GM19395 (cell line): Measurements from ENCODE around the gene CCDC148.
"Not testable (repeated sequence)": the region's sequence is repeated elsewhere in the genome, so short reads cannot be mapped to it uniquely, and the experiment has no call there.

Experiments
- ATAC-seq: cut with Tn5 transposase; IDR thresholded peaks from one replicate; pipeline ENCODE4 v1.9.1; 2021; ENCODE audit warnings: mild to moderate bottlenecking, moderate library complexity; ENCODE audit not compliant: unreplicated experiment

CCDC148 gene

DNA sequence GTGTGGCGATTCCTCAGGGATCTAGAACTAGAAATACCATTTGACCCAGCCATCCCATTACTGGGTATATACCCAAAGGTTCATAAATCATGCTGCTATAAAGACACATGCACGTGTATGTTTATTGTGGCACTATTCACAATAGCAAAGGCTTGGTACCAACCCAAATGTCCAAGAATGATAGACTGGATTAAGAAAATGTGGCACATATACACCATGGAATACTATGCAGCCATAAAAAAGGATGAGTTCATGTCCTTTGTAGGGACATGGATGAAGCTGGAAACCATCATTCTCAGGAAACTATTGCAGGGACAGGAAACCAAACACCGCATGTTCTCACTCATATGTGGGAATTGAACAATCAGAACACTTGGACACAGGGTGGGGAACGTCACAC lies 17.5 kb downstream of the CCDC148 start:
- ATAC-seq, result not testable (repeated sequence)

DNA sequence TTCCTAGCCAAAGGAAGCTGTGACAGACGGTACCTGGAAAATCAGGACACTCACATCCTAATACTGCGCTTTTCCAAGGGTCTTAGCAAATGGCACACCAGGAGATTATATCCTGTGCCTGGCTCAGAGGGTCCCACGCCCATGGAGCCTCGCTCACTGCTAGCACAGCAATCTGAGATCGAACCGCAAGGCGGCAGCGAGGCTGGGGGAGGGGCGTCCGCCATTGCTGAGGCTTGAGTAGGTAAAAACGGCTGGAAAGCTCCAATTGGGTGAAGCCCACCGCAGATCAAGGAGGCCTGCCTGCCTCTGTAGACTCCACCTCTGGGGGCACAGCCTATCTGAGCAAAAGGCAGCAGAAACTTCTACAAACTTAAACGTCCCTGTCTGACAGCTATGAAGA lies 22.8 kb downstream of the CCDC148 start:
- ATAC-seq, result not testable (repeated sequence)

DNA sequence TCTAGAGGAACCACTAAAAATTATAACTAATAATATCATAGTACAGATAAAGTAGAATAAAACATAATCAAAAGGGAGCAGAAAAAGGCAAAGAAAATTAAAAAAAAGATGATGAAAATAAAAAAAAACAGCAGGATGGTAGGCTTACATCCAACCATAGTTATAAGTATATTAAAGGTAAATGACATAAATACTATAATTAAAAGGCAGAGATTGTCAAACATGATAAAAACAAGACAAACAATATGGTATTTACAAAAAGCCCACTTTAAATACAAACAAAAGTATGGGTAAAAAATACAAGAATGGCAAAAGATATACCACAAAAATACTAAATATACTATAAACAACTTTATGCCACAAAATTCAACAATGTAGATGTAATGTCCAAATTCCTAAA lies 24.4 kb downstream of the CCDC148 start:
- ATAC-seq, result no peak

DNA sequence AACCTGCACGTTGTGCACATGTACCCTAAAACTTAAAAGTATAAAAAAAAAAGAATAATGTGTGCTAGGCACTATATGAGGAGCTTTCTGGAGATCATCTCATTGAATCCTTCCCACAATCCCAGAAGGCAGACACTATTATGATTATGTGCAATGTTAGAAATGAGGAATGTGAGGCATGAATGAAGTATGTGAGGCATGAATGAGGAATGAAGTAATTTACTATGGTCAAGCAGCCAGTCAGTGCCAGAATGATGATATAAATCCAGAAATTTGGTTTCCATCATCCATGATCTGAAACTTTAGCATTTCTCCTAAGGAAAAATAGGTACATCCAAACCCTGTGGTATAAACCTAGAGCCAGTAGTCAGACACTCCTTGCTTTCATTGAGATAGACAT lies 42.0 kb downstream of the CCDC148 start:
- no peak for ATAC-seq

DNA sequence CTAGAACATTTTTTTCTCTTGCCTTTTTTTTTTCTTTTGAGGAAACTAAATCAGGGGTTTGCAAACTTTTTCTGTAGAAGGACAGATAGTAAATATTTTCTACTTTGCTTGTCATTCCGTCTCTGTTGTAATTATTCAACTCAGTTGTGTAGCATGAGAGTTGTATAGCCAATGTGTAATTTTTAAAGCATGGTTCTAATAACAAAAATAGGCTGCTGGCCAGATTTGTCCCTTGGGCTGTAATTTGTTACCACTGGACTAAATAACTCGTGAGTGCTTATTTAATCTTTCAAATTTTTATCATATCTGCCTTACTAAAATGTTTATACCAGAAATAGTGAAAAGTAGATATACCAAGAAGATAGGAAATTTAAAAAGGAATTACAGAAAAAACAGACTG lies 43.0 kb downstream of the CCDC148 start:
- ATAC-seq, result no peak

DNA sequence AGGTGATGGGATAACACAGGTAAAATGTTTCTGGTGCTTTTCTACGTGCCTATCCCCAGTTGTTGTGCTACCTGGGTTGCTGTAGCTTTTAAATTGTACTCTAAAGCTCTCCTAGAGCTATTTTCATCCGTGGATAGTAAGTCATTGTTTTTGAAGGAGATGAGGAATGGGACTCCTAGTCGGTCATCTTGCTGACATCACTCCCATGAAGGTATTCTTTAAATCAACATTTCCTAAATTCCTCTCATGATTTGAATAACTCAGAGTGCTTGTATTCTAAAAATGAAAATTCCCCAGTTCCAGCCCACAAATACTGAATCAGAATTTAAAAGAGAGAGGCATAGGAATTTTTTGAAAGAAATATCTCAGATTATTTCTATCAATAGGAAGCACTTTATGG lies 44.3 kb downstream of the CCDC148 start:
- ATAC-seq, result no peak

DNA sequence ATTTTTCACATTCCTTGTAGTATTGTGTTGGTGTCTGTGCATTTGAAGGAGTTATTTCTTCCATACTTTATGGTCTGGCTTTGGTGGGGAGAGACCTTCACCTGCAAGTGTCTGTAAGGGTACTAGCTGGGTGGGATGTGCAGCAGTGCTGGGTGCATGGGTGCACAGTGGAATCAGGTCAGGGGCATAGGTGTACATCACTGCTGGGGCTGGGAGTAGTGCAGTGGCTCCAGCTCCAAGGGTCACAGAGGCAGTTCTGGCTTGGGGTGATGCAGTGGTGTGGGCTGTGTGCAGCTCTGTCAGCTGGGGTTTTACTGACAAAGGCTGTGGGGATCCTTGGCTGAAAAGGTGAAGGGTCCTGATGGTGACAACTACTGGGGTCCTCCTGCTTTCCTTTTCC lies 44.8 kb downstream of the CCDC148 start:
- ATAC-seq, result no peak

DNA sequence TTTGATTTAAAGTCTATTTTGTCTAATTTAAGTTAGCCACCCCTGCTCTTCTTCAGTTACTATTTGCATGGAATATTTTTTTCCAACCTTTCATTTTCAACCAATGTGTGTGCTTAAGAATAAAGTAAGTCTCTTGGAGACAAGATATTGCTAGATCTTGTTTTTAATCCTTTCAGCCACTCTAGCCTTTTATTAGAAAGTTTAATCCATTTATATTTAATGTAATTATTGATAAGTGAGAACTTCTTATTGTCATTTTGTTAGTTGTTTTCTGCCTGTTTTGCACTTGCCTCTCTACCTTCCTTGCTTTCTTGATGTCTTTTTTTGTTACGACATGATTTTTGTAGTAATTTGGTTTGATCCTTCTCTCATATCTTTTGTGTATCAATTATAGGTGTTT lies 46.4 kb downstream of the CCDC148 start:
- no peak for ATAC-seq

DNA sequence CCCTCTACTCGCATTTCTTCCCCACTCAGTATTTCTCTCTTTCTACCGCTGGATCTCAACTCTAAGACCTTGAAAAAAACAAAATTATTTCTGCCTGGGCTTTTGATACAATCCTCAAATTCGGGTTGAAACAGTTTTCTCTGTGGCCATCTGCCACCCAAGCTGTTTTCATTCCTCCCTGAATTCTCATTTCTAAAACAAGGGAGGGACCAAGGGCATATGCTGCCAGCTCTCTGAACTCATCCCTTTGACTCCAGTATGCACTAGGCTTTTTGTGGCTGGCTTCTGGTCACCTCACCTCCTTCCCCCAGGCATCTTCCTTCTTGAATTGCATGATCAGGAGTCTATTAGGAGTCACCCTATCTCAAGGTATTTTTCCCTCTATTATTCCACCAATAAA lies 49.5 kb downstream of the CCDC148 start:
- no peak for ATAC-seq

DNA sequence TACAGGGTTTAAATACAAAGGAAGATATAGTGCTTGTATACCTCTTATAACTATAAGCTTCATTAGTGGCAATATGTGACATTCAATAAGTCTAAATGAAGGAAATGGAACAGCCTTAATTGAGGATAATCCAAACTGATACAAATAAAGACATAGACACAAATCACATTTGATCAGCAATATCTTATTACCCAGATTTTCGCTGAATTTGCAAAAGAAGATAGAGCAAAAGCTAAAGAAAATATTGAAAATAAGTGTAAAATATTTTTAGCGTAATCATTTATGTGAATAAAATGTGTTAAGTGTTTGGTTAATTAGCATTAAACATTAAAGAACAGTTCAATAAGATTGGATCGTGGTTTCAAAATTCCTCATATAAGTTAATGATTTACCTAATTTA lies 51.2 kb downstream of the CCDC148 start:
- no peak for ATAC-seq

DNA sequence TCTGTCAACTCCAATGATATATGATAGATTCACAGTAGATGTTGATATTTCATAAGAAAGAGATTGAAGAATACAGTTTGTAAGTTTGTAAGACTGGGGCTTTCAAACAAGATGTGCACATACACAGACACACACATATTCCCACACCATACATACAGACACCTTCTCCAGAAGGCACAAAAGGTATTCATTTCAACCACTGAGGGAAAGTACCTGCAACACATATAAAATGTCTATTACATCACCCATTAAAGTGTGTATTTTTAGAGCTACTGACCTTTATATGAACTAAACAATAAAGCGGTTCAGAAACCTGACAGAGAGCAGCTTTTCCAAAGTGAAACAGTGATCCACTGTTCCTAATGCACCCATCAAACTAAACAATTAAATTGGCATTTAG lies 53.3 kb downstream of the CCDC148 start:
- no peak for ATAC-seq

DNA sequence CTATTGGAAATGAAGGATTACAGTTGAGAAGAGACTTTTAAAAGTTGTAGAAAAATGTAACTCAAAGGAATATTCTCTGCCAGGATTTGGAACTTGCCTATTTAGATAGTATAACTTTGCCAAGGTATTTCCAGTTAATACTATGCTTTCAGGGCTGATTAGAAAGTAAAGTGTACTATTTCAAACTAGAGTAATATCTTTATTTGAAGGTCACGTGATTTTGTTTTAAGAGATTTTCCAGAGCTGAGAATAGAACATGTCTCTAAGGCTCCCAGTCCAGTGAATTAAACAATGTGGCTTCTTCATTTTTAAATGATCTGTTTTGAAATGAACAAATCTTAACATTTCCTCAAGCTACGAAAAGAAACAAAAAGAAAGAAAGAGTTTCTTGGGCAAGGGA lies 53.9 kb downstream of the CCDC148 start:
- no peak for ATAC-seq

DNA sequence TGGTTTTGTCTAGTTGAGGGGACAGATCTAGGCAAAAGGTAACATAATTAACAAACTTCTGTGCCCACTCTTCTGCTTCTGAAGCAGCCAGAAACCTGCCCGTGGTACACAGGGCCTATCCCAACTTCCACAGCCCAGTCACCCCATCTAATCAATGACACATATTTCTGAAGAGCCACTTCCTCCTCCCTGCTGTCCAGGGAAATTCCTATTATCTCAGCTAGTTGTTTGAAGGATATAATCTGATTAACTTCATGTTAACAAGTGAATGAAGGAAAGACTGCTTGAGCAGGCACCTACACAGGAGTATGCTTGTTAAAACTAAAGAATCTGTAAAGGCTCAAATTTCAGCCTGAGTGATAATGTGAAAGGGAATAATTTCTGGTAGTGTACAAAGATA lies 61.4 kb downstream of the CCDC148 start:
- ATAC-seq, result no peak

DNA sequence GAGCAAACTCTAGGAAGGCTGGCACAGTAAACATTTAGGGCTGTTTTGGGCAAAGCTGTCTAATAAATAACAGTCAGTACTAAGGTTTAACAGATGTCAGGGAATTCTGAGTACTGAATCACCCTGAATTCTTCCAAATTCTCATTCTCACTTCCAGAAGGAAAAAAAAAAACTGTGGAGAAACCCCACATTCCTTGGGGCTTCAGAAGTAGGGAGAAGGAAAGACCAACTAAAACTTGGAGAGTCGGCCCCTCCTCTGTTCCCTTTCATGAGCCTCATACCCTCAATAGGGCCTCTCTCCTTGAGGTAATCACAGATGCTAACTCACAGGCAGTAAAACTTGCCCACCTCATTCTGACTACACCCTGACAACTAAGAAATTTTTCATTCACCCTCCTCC lies 62.1 kb downstream of the CCDC148 start:
- no peak for ATAC-seq

DNA sequence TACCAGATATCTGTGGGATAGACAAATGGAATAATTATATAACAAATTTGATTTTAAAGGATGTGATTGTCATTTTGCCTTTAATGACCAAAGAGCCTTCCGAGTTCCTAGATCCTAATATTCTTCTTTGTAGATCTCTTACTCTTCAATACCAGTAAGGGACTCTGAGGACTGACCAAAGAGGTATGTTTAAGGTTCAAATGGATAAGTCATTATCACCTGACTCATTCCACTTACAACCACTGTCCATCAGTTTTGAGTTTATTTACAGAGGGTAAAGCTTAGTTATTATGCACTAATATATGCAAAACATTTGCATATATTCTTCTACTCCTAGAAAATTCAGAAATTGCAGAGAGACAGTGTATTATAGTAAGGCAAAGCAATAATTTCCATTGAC lies 62.7 kb downstream of the CCDC148 start:
- no peak for ATAC-seq

DNA sequence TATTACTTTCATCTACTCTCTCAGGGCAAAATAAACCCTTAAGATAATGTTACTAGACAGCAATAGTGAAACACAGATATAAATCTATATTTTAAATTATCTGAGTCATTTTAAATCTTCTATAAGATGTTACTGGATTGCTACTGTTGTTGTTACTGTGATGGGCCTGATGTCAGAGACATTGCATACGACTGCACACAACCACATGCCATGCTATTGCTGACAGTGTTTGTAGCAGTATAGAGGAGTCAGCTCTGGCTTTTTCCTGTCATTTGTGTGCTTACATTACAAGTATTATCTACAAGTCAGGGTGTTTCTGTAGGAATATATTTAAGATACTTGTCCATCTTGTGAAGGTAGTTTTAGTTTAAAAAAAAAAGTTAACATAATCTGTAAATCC lies 63.9 kb downstream of the CCDC148 start:
- ATAC-seq, result no peak

DNA sequence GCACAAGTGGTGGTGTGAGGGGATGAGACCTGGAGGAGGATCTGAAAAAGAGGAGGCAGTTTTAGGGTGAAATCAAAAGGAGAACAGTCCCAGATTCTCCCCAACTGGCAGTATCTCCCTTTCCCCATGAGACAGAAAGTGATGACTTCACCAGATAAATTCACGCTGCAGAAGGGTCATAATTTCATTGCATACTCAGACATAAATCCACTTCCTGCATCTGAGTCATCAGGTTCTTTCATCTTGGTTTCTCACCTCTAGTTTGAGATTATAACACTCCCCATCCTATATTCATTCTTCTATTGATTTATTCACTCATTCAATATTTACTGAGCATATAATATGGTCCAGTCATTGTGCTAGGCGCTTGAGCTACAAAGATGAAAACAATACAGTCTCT lies 64.7 kb downstream of the CCDC148 start:
- ATAC-seq, result no peak

DNA sequence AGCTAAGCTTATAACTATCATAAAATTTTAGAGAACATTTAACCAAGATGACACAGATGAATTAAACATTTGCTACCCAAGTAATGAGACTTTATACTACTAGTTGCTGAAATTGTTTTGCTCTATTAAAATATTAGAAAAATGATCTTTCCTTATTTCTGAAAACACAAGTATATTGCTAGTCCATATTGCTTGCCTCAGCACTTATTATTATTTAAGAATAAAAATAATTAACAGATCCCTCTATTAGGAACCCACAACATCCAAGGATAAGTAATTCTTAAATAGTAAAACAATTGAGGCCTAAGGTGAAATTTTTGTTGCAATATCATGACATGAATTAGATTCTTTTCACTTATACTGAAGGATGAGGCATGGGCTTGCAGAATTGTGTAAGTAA lies 65.2 kb downstream of the CCDC148 start:
- ATAC-seq, result no peak

DNA sequence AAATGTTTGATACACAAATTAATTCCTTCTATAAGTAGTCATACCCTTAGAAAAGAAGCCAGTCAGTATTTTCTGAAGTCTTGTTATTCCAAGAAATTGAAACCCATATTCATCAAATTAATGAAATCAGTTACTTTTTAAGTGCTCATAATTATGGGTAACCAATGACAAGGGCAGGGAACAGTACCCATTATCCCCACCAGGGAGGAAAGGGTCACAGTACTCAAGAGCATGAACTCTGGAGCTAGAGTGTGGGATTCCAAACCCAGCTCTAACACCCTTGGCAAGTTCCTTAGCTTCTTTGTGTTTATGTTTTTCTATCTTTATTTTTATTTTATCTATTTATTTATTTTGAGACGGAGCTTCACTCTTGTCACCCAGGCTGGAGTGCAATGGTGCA lies 68.4 kb downstream of the CCDC148 start:
- no peak for ATAC-seq

DNA sequence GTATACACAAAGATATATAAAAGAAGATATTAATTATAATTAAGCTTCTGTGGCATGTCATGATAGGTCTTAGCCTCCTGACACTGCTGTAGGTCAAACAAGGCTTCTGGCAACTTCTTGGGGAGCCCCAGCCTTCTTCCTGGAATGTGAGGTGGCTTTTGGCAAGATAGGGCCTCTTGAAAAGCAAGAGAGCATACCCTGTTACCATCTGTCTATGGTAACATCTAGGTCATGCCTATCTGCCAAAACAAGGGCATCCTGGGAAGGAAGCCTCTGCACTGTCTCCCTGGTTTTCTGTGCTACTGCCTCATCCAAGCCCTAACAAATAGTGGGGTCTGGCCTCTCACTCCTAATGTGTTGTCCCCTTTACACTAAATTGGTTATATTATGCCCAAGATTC lies 70.9 kb downstream of the CCDC148 start:
- ATAC-seq, result no peak

DNA sequence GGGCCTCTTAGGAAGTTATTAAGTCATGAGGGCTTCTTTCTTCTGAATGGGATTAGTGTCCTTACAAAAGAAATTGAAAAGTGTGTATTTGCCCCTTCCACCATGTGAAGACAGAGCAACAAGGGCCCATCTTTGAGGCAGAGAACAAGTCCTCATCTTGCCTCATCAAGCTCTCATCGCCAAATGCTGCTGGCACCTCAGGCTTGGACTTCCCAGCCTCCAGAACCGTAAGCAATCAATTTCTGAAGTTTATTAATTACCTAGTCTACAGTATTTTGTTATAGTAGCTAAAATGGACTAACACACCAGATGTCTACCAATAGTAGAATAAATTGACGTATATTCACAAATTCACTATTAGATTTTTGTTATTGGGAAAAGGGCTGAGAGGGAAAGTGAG lies 74.6 kb downstream of the CCDC148 start:
- no peak for ATAC-seq

DNA sequence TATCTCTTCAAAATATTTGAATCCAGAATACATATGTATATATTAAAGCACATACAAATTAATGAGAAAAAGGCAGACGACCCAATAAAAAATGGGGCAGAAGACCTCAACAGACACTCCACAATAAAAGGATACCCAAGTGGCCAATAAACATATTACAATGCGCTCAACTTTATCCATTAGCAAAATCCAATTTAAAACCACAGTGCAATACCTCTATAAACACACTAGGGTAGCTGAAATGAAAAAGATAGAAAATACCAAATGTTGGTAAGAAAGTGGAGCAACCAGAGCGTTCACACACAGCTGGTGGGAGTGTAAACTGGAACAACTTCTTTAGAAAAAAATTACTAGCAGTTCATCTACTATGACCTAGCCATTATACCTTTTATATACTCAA lies 75.3 kb downstream of the CCDC148 start:
- ATAC-seq, result no peak

DNA sequence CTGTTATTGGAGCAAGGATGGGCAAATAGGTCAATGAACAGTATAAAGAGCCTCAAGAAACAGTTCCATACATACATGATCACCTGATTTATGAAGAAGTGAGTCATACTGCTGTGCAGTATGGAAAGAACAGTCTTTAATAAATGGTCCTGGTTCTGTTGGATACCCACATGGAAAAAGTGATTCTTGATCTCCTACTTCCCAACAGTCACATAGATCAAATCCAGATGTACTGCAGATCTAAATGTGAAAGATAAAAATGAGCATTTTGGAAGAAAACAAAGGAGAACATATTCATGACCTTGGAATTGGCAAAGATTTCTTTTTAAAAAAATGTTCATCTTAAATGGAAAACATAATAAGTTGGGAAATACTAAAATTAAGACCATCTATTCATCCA lies 75.8 kb downstream of the CCDC148 start:
- ATAC-seq, result no peak

DNA sequence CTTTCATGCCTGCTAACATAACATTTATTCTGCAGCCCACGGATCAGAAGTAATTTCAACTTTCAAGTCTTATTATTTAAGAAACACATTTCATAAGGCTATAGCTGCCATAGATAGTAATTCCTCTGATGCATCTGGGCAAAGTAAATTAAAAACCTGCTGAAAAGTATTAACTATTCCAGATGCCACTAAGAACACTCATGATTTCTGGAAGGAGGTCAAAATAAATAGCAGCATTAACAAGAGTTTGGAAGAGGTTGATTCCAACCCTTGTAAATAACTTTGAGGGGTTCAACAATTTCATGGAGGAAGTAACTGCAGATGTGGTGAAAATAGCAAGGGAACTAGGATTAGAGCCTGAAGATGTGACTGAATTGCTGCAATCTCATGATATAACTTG lies 77.6 kb downstream of the CCDC148 start:
- ATAC-seq, result no peak
